HG03060 (cell line): ENCODE measurements around the gene EFEMP1.

Experiments used
- ATAC-seq: cut with Tn5 transposase; IDR thresholded peaks from one replicate; pipeline ENCODE4 v1.9.1; 2021; ENCODE audit warnings: low read depth, moderate number of reproducible peaks; ENCODE audit not compliant: unreplicated experiment

The EFEMP1 gene

GRCh38 chr2:55923091-55923981, at the start of gene EFEMP1:
Gene EFEMP1, minus strand, starts transcription at chr2:55923782. Its CDS starts 1,342 bp downstream, at chr2:55922440.
- ATAC-seq, result no peak

- ATAC-seq, result no peak
These were observed 46.9 kb upstream of the EFEMP1 start for GRCh38 chr2:55970500-55970899.

GRCh38 chr2:55968941-55969340, 45.4 kb upstream of the EFEMP1 start:
- ATAC-seq, result no peak

GRCh38 chr2:55966401-55967118, 43.0 kb upstream of the EFEMP1 start:
- ATAC-seq, result no peak

GRCh38 chr2:55965966-55966365, 42.4 kb upstream of the EFEMP1 start:
- no peak for ATAC-seq

- ATAC-seq, result no peak
These were observed 41.7 kb upstream of the EFEMP1 start for GRCh38 chr2:55965276-55965675.

- no peak for ATAC-seq
These were observed 39.3 kb upstream of the EFEMP1 start for GRCh38 chr2:55962915-55963314.

- ATAC-seq, result no peak
These were observed 37.8 kb upstream of the EFEMP1 start for GRCh38 chr2:55961318-55961911.

GRCh38 chr2:55958756-55959155, 35.2 kb upstream of the EFEMP1 start:
- ATAC-seq, result no peak

GRCh38 chr2:55957142-55957541, 33.6 kb upstream of the EFEMP1 start:
- ATAC-seq, result no peak

GRCh38 chr2:55954306-55955035, 30.9 kb upstream of the EFEMP1 start:
- no peak for ATAC-seq

- no peak for ATAC-seq
These were observed 28.8 kb upstream of the EFEMP1 start for GRCh38 chr2:55952415-55952814.

- no peak for ATAC-seq
These were observed 28.0 kb upstream of the EFEMP1 start for GRCh38 chr2:55951533-55951932.

GRCh38 chr2:55949613-55950012, 26.0 kb upstream of the EFEMP1 start:
- ATAC-seq, result no peak

- no peak for ATAC-seq
These were observed 25.6 kb upstream of the EFEMP1 start for GRCh38 chr2:55949211-55949610.

GRCh38 chr2:55948176-55948923, 24.8 kb upstream of the EFEMP1 start:
- ATAC-seq, result no peak

- ATAC-seq, result no peak
These were observed 24.2 kb upstream of the EFEMP1 start for GRCh38 chr2:55947752-55948151.

- ATAC-seq, result no peak
These were observed 23.2 kb upstream of the EFEMP1 start for GRCh38 chr2:55946793-55947192.

GRCh38 chr2:55943466-55943865, 19.9 kb upstream of the EFEMP1 start:
- no peak for ATAC-seq

GRCh38 chr2:55936351-55936750, 12.8 kb upstream of the EFEMP1 start:
- ATAC-seq, result no peak
